Astrocyte (in vitro differentiated cells and primary cell): Measurements from ENCODE around the gene GBX1.

Experiments used
- CTCF ChIP-seq: IDR thresholded peaks from 2 replicates; pipeline ENCODE4 v1.5.1; 2011; ENCODE audit warnings: low read depth, mild to moderate bottlenecking, inconsistent platforms, low read length, moderate library complexity; ENCODE audit not compliant: insufficient read depth
- EZH2 ChIP-seq: IDR thresholded peaks from 2 replicates; pipeline ENCODE4 v1.6.1; 2012; ENCODE audit warnings: mild to moderate bottlenecking, low read length, inconsistent platforms; ENCODE audit not compliant: insufficient read depth

- TF ChIP-seq CTCF (no peak), EZH2 (no peak)
Observed at GRCh38 chr7:151128716-151129115, 38.8 kb downstream of the GBX1 start.
